ENCODE data around the gene NLRP3. TPM values are rescaled to one million over a fixed set of nuclear protein-coding genes. Genes with fewer than 3 reads are reported as not detected.
A peak's percentile ranks its signal among the peaks of the same experiment; 100 is the strongest.
"Not testable (repeated sequence)": the region's sequence is repeated elsewhere in the genome, so short reads cannot be mapped to it uniquely, and the experiment has no call there.

Gene NLRP3
- total and polyA plus RNA-seq, 9 of the 15 experiments (the other 6 are each of a cell fraction or from before 2014, with no cell fraction given), result not detected

DNA sequence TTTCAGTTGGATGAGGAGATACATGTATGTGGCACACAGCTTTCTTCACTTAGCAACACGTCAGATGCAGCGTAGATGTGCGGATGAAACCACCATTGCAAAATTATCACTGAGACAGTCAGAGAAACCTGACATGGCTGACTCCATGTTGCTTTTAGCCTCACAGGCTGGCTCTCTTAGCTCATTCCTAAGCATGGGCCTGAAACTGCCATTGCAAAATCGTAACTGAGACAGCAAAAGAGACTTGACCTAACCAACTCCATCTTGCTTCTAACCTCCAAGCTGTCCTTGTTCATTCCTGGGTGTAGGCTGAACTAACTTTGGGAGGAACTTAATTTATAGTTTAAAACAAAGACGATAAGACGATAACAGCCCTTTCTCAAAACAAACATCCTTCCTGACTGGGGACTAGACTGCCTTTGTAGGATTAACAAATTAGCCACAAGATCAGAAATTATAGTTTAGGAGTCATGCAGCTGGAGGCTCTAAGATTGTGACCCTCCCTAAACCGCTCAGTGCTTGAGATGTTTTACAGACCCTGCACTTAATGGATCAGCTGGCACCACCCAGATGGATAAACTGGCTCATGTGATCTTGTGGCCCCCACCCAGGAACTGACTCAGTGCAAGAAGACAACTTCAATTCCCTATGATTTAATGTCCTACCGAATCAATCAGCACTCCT lies 41.2 kb upstream of the NLRP3 start (continued):
- TF ChIP-seq, protein P1, sequence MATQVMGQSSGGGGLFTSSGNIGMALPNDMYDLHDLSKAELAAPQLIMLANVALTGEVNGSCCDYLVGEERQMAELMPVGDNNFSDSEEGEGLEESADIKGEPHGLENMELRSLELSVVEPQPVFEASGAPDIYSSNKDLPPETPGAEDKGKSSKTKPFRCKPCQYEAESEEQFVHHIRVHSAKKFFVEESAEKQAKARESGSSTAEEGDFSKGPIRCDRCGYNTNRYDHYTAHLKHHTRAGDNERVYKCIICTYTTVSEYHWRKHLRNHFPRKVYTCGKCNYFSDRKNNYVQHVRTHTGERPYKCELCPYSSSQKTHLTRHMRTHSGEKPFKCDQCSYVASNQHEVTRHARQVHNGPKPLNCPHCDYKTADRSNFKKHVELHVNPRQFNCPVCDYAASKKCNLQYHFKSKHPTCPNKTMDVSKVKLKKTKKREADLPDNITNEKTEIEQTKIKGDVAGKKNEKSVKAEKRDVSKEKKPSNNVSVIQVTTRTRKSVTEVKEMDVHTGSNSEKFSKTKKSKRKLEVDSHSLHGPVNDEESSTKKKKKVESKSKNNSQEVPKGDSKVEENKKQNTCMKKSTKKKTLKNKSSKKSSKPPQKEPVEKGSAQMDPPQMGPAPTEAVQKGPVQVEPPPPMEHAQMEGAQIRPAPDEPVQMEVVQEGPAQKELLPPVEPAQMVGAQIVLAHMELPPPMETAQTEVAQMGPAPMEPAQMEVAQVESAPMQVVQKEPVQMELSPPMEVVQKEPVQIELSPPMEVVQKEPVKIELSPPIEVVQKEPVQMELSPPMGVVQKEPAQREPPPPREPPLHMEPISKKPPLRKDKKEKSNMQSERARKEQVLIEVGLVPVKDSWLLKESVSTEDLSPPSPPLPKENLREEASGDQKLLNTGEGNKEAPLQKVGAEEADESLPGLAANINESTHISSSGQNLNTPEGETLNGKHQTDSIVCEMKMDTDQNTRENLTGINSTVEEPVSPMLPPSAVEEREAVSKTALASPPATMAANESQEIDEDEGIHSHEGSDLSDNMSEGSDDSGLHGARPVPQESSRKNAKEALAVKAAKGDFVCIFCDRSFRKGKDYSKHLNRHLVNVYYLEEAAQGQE (IDR thresholded peaks at IDR 0.05; ENCODE audit: borderline replicate concordance), result not testable (repeated sequence)
- TF ChIP-seq, protein P1 (CRISPR knock-in tag; IDR thresholded peaks at IDR 0.05; ENCODE audit: low read depth), result peak; percentile 88
- TF ChIP-seq IFI16 (CRISPR knock-in tag; IDR thresholded peaks at IDR 0.05), result peak; percentile 76; the same call in 1 of the 2 replicates
- peak; percentile 79 for TF ChIP-seq DIDO1 (tag; IDR thresholded peaks at IDR 0.05; ENCODE audit: low read depth)
- TF ChIP-seq TCFL5 (CRISPR knock-in tag; conservative IDR thresholded peaks at IDR 0.05), result peak; percentile 91
- TF ChIP-seq, protein P2, sequence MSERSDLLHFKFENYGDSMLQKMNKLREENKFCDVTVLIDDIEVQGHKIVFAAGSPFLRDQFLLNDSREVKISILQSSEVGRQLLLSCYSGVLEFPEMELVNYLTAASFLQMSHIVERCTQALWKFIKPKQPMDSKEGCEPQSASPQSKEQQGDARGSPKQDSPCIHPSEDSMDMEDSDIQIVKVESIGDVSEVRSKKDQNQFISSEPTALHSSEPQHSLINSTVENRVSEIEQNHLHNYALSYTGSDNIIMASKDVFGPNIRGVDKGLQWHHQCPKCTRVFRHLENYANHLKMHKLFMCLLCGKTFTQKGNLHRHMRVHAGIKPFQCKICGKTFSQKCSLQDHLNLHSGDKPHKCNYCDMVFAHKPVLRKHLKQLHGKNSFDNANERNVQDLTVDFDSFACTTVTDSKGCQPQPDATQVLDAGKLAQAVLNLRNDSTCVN (CRISPR knock-in tag; IDR thresholded peaks at IDR 0.05), result peak; percentile 70; the same call in 1 of the 2 replicates
- TF ChIP-seq ZNF212 (CRISPR knock-in tag; IDR thresholded peaks at IDR 0.05), result peak; percentile 95
- peak; percentile 83 for TF ChIP-seq TEAD2 (tag; IDR thresholded peaks at IDR 0.05)
- peak; percentile 43 for TF ChIP-seq ZNF507 (tag; conservative IDR thresholded peaks at IDR 0.05)
- TF ChIP-seq, protein P3, sequence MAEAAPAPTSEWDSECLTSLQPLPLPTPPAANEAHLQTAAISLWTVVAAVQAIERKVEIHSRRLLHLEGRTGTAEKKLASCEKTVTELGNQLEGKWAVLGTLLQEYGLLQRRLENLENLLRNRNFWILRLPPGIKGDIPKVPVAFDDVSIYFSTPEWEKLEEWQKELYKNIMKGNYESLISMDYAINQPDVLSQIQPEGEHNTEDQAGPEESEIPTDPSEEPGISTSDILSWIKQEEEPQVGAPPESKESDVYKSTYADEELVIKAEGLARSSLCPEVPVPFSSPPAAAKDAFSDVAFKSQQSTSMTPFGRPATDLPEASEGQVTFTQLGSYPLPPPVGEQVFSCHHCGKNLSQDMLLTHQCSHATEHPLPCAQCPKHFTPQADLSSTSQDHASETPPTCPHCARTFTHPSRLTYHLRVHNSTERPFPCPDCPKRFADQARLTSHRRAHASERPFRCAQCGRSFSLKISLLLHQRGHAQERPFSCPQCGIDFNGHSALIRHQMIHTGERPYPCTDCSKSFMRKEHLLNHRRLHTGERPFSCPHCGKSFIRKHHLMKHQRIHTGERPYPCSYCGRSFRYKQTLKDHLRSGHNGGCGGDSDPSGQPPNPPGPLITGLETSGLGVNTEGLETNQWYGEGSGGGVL (CRISPR knock-in tag; IDR thresholded peaks at IDR 0.05), result peak; percentile 14; the same call in 1 of the 2 replicates
- TF ChIP-seq, protein P4, sequence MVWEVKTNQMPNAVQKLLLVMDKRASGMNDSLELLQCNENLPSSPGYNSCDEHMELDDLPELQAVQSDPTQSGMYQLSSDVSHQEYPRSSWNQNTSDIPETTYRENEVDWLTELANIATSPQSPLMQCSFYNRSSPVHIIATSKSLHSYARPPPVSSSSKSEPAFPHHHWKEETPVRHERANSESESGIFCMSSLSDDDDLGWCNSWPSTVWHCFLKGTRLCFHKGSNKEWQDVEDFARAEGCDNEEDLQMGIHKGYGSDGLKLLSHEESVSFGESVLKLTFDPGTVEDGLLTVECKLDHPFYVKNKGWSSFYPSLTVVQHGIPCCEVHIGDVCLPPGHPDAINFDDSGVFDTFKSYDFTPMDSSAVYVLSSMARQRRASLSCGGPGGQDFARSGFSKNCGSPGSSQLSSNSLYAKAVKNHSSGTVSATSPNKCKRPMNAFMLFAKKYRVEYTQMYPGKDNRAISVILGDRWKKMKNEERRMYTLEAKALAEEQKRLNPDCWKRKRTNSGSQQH (CRISPR knock-in tag; IDR thresholded peaks at IDR 0.05), result peak; percentile 98
- peak; percentile 66; the same call in 1 of the 2 replicates for TF ChIP-seq ZNF3 (CRISPR knock-in tag; IDR thresholded peaks at IDR 0.05)
- peak; percentile 94 for TF ChIP-seq MECOM (CRISPR knock-in tag; IDR thresholded peaks at IDR 0.05)
- peak; percentile 97 for TF ChIP-seq HDAC8 (tag; IDR thresholded peaks at IDR 0.05)

Measured in K562 (cell line).